Endothelial cell of umbilical vein (primary cell): ENCODE measurements around the gene ZNF418. TPM values are rescaled to one million over a fixed set of nuclear protein-coding genes. Genes with fewer than 3 reads are reported as not detected.

Experiments
- BruUV-seq: library from RNA; stranded (reverse); fragments of 400-500 nt; replicated peaks from 2 replicates; lab custom pipeline; 2021; lab: Mats Ljungman, UMichigan
- CTCF ChIA-PET: fragments of 300-600, 350-600 bp; sonication (Branson Sonifier 250); formaldehyde crosslinking; loops from one replicate; lab custom pipeline; 2021; ENCODE audit warnings: antibody characterized with exemption, inconsistent platforms; lab: Charles Lee
- POLR2A ChIA-PET: fragments of 300-600, 350-600 bp; sonication (Branson Sonifier 250); formaldehyde crosslinking; loops from one replicate; lab custom pipeline; 2021; ENCODE audit warnings: antibody characterized with exemption, inconsistent platforms; lab: Charles Lee
- DNase-seq: peaks from one replicate; pipeline ENCODE4 v3.0.0-alpha.2; 2011; ENCODE audit warnings: low read depth, low spot score
- FAIRE-seq: peaks from 2 replicates; lab custom pipeline; 2011; peaks lifted over from hg19 to GRCh38; lab: Jason Lieb, UNC
- H2AFZ ChIP-seq: 2 replicates; pipeline ENCODE4 v1.6.0; 2012; ENCODE audit warnings: low read depth, low read length, control low read depth, inconsistent platforms
- H3K27ac ChIP-seq: 2 replicates; pipeline ENCODE4 v1.5.1; 2011; ENCODE audit warnings: low read depth, mild to moderate bottlenecking, control low read depth, low read length, moderate library complexity; ENCODE audit not compliant: insufficient read depth
- H3K27me3 ChIP-seq, 2 experiments: 2 replicates each; pipeline versions ENCODE4 v1.6.0 to v1.6.1; 2011; ENCODE audit warnings: low read length in 2 of 2, mixed read lengths in 1 of 2; ENCODE audit not compliant: control insufficient read depth in 2 of 2, insufficient read depth in 2 of 2
- H3K36me3 ChIP-seq, 2 experiments: 2 replicates in 1 of 2; 3 replicates in 1 of 2; pipeline ENCODE4 v1.5.1; 2011; ENCODE audit warnings: low read length in 2 of 2, mild to moderate bottlenecking in 1 of 2, moderate library complexity in 1 of 2; ENCODE audit not compliant: control insufficient read depth in 2 of 2, insufficient read depth in 2 of 2; ENCODE audit errors: extremely low read depth in 1 of 2
- H3K4me1 ChIP-seq: 3 replicates; pipeline ENCODE4 v1.5.1; 2011; ENCODE audit warnings: mild to moderate bottlenecking, low read length; ENCODE audit not compliant: control insufficient read depth, insufficient read depth; ENCODE audit errors: extremely low read depth
- H3K4me2 ChIP-seq: 2 replicates; pipeline ENCODE4 v1.6.1; 2011; ENCODE audit warnings: low read length, control low read depth, mixed read lengths; ENCODE audit not compliant: insufficient read depth
- H3K4me3 ChIP-seq, 3 experiments: fragments of 200-600 bp in 1 of 3; sonication (generic), shearing (Covaris generic) in 1 of 3; replicated peaks in 1 of 3; 2 replicates each; pipeline ENCODE4 v1.5.1; 2011 to 2016; ENCODE audit warnings: control low read depth in 3 of 3, low read length in 3 of 3, mild to moderate bottlenecking in 2 of 3, inconsistent platforms in 1 of 3, low read depth in 1 of 3, moderate library complexity in 1 of 3; ENCODE audit not compliant: insufficient read depth in 1 of 3
- H3K79me2 ChIP-seq: 2 replicates; pipeline ENCODE4 v1.6.0; 2012; ENCODE audit warnings: low read length, inconsistent platforms; ENCODE audit not compliant: control insufficient read depth, insufficient read depth
- H3K9ac ChIP-seq: replicated peaks from 2 replicates; pipeline ENCODE3; 2011; ENCODE audit warnings: low read length, control low read depth; ENCODE audit not compliant: insufficient read depth; ENCODE audit errors: extremely low read depth
- H3K9me1 ChIP-seq: replicated peaks from 3 replicates; pipeline ENCODE4 v1.6.0; 2011; ENCODE audit warnings: mild to moderate bottlenecking, low read length; ENCODE audit not compliant: control insufficient read depth, insufficient read depth; ENCODE audit errors: extremely low read depth
- H3K9me3 ChIP-seq: replicated peaks from 2 replicates; pipeline ENCODE4 v1.5.1; 2012; ENCODE audit warnings: low read length, inconsistent platforms; ENCODE audit not compliant: control insufficient read depth, insufficient read depth
- H4K20me1 ChIP-seq: replicated peaks from 2 replicates; pipeline ENCODE3; 2011; ENCODE audit warnings: mild to moderate bottlenecking, low read length; ENCODE audit not compliant: control insufficient read depth, insufficient read depth; ENCODE audit errors: extremely low read depth
- CTCF ChIP-seq, 2 donors: IDR thresholded peaks; 1 replicate in 1 of 2; 2 replicates in 1 of 2; pipeline ENCODE4 v1.5.1; 2011; ENCODE audit warnings: low read length in 2 of 2, mild to moderate bottlenecking in 2 of 2, moderate library complexity in 2 of 2, control low read depth in 1 of 2, inconsistent platforms in 1 of 2, low read depth in 1 of 2; ENCODE audit not compliant: insufficient read depth in 1 of 2; ENCODE audit errors: extremely low read depth in 1 of 2
- EZH2 ChIP-seq: IDR thresholded peaks from 2 replicates; pipeline ENCODE4 v1.6.1; 2012; ENCODE audit warnings: borderline replicate concordance, low read depth, mild to moderate bottlenecking, moderate library complexity, low read length, inconsistent platforms; ENCODE audit not compliant: severe bottlenecking
- FOS ChIP-seq: IDR thresholded peaks from 2 replicates; pipeline ENCODE4 v1.6.1; 2011; ENCODE audit warnings: mild to moderate bottlenecking, low read length, moderate library complexity, borderline replicate concordance; ENCODE audit not compliant: insufficient read depth
- GATA2 ChIP-seq: IDR thresholded peaks from 2 replicates; pipeline ENCODE4 v1.7.0; 2011; ENCODE audit warnings: low read depth, mild to moderate bottlenecking, moderate library complexity, mixed read lengths, low read length; ENCODE audit not compliant: insufficient read length, insufficient read depth
- JUN ChIP-seq: IDR thresholded peaks from 2 replicates; pipeline ENCODE4 v1.6.1; 2011; ENCODE audit warnings: borderline replicate concordance, low read depth; ENCODE audit not compliant: insufficient read length, insufficient read depth
- MAX ChIP-seq: IDR thresholded peaks from 2 replicates; pipeline ENCODE4 v1.6.1; 2011; ENCODE audit not compliant: insufficient read depth, insufficient read length
- MYC ChIP-seq: IDR thresholded peaks from one replicate; pipeline ENCODE4 v1.6.1; 2011; ENCODE audit warnings: mild to moderate bottlenecking, low read depth, low read length
- POLR2A ChIP-seq: IDR thresholded peaks from 2 replicates; pipeline ENCODE4 v1.6.1; 2012; ENCODE audit warnings: low read depth, mild to moderate bottlenecking, control low read depth, low read length
- POLR2AphosphoS5 ChIP-seq: IDR thresholded peaks from 2 replicates; pipeline ENCODE4 v1.6.1; 2012; ENCODE audit warnings: low read depth, mild to moderate bottlenecking, control low read depth, low read length, moderate library complexity; ENCODE audit not compliant: insufficient read depth
- dilution Hi-C: fragments of 300-500 bp; cut with MboI; formaldehyde crosslinking; loops from one replicate; pipeline ENCODE4 v1.15.0; 2019; ENCODE audit warnings: low sequenced_read_pairs; ENCODE audit not compliant: extremely low pct_ligation_motif_present
- intact Hi-C: fragments of 100-400 bp; cut with micrococcal nuclease; formaldehyde crosslinking; loops from one replicate; pipeline ENCODE4 v1.10.0; 2022
- polyA plus RNA-seq, 4 experiments: library from polyadenylated mRNA; depleted of rRNA in 3 of 4; stranded (reverse) in 3 of 4; unstranded in 1 of 4; fragments of >200 nt; gene quantifications; 2 replicates each; pipeline versions ENCODE4 v1.2.1 to v1.2.3, GENCODE V29; 2011 to 2012; ENCODE audit warnings: missing spikeins in 1 of 4
- total RNA-seq: library from RNA; stranded (reverse); gene quantifications from 2 replicates; pipeline ENCODE4 v1.2.3, GENCODE V29; 2021

The ZNF418 gene
- total and polyA plus RNA-seq, 2 donors (not counting 3 experiments of a cell fraction or from before 2014, with no cell fraction given), result 1.7 to 5.4 TPM

GRCh38 chr19:57887195-57887941, 47.8 kb downstream of the ZNF418 start:
- ChIA-PET POLR2A (no interaction called here), CTCF (no interaction called here)
- Histone ChIP-seq H3K4me2 (no peak overlapping the region), H2AFZ (no peak overlapping the region), H3K27ac (no peak overlapping the region), H3K4me1 (peaks cover 6% of the 10 kb centered on the region), H3K27me3 (no peaks in the 10 kb centered on the region), H3K79me2 (no peaks in the 10 kb centered on the region), H3K9me1 (no peaks in the 10 kb centered on the region), H3K4me3 (no peak overlapping the region), H4K20me1 (no peaks in the 10 kb centered on the region), H3K9me3 (no peaks in the 10 kb centered on the region), H3K9ac (no peak overlapping the region), H3K36me3 (no peaks in the 10 kb centered on the region)
- TF ChIP-seq POLR2AphosphoS5 (no peak), MAX (no peak), MYC (no peak), FOS (no peak), CTCF (IDR thresholded peaks at IDR 0.05; ENCODE audit: extremely low read depth in 1 of 2, insufficient read depth in 1 of 2, low read depth in 1 of 2, low read length in 2 of 2) (no peak), JUN (no peak), EZH2 (no peak), POLR2A (no peak), GATA2 (no peak)
- DNase-seq, result no peak
- intact Hi-C loops (no loop called here), dilution Hi-C loops (no loop called here)
- BruUV-seq, result no TSS peak
- FAIRE-seq, result no peak
